ENCODE data around the gene MED17.

DNA sequence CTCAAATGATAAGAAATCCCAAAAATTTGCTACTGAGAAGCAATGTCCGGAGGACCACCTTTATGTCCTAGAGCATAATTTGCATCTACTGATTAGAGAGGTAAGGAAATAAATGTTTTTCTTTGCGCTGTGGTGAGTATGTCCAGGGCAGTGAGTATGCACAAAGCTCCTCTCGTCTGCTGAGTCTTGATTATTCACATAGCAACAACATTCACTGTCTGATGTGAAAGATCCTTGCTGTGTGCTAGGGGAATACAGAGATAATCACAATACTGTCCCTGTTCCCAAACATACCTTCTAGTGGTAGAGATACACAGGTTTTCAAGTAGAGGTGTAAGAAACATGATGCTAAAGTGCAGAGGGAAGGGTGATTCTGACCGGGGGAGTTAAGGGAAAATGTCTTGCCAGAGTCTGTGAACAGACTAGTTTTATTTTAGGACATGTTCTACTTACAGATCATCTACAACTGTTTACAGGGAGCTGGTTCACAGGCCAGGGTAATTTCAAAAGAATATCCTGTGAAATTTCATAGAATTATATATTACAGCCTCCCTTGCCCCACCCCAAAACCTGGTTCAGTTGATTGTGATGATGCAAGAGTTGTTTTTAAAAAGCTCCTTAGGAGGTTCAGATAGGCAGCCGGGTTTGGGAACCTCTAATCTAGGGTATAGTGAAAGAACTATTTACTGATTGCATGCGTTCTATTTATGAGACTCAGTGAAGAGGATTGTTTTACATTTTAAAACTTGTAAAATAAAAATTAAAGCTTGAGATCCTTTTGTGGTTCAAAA, 12.6 kb downstream of the MED17 start:
- TF ChIP-seq ARNTL (CRISPR knock-in tag; IDR thresholded peaks at IDR 0.05; ENCODE audit: borderline replicate concordance, low read depth) (no peak), ZFP3 (CRISPR knock-in tag; IDR thresholded peaks at IDR 0.05) (no peak), PPARA (CRISPR knock-in tag; IDR thresholded peaks at IDR 0.05; ENCODE audit: borderline replicate concordance) (no peak), ZNF565 (CRISPR knock-in tag; conservative IDR thresholded peaks at IDR 0.05; ENCODE audit: low read depth) (no peak), GLIS3 (CRISPR knock-in tag; IDR thresholded peaks at IDR 0.05) (no peak), TOX (CRISPR knock-in tag; IDR thresholded peaks at IDR 0.05; ENCODE audit: borderline replicate concordance) (no peak), OSR1 (CRISPR knock-in tag; IDR thresholded peaks at IDR 0.05) (no peak), ZFP30 (CRISPR knock-in tag; IDR thresholded peaks at IDR 0.05) (no peak), TCF4 (CRISPR knock-in tag; IDR thresholded peaks at IDR 0.05; ENCODE audit: borderline replicate concordance) (no peak), ZNF8 (CRISPR knock-in tag; IDR thresholded peaks at IDR 0.05) (no peak)
- TF ChIP-seq, protein P1, sequence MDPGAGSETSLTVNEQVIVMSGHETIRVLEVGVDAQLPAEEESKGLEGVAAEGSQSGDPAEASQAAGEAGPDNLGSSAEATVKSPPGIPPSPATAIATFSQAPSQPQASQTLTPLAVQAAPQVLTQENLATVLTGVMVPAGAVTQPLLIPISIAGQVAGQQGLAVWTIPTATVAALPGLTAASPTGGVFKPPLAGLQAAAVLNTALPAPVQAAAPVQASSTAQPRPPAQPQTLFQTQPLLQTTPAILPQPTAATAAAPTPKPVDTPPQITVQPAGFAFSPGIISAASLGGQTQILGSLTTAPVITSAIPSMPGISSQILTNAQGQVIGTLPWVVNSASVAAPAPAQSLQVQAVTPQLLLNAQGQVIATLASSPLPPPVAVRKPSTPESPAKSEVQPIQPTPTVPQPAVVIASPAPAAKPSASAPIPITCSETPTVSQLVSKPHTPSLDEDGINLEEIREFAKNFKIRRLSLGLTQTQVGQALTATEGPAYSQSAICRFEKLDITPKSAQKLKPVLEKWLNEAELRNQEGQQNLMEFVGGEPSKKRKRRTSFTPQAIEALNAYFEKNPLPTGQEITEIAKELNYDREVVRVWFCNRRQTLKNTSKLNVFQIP (CRISPR knock-in tag; IDR thresholded peaks at IDR 0.05; ENCODE audit: borderline replicate concordance, low read depth): no peak

All from SK-N-SH treated with all-trans-retinoic acid at 6 μM for 48 hours (cell line).